ENCODE measurements around the gene TPCN2.

The TPCN2 gene

GRCh38 chr11:69078508-69078907 lies 29.8 kb downstream of the TPCN2 start:
- no peak for DNase-seq

GRCh38 chr11:69078930-69079605 lies 30.3 kb downstream of the TPCN2 start:
- no peak for DNase-seq

- no peak for DNase-seq
Observed at GRCh38 chr11:69079661-69080256, 31.0 kb downstream of the TPCN2 start.

- DNase-seq = no peak
Observed at GRCh38 chr11:69080257-69080995, 31.7 kb downstream of the TPCN2 start.

GRCh38 chr11:69081180-69081579 lies 32.4 kb downstream of the TPCN2 start:
- DNase-seq = no peak

- no peak for DNase-seq
Observed at GRCh38 chr11:69083531-69084247, 35.0 kb downstream of the TPCN2 start.

- no peak for DNase-seq
Observed at GRCh38 chr11:69084371-69084770, 35.6 kb downstream of the TPCN2 start.

- no peak for DNase-seq
Observed at GRCh38 chr11:69085490-69086095, 36.9 kb downstream of the TPCN2 start.

- DNase-seq = no peak
Observed at GRCh38 chr11:69086152-69087132, 37.7 kb downstream of the TPCN2 start.

GRCh38 chr11:69087133-69087524 lies 38.4 kb downstream of the TPCN2 start:
- DNase-seq = no peak

- no peak for DNase-seq
Observed at GRCh38 chr11:69087811-69088210, 39.1 kb downstream of the TPCN2 start.

GRCh38 chr11:69088676-69089146 lies 40.0 kb downstream of the TPCN2 start:
- no peak for DNase-seq

GRCh38 chr11:69089258-69089657 lies 40.5 kb downstream of the TPCN2 start:
- no peak for DNase-seq

- no peak for DNase-seq
Observed at GRCh38 chr11:69091638-69092165, 43.0 kb downstream of the TPCN2 start.

GRCh38 chr11:69092263-69092662 lies 43.5 kb downstream of the TPCN2 start:
- no peak for DNase-seq

GRCh38 chr11:69093106-69093505 lies 44.4 kb downstream of the TPCN2 start:
- no peak for DNase-seq

- DNase-seq = no peak
Observed at GRCh38 chr11:69094111-69094914, 45.6 kb downstream of the TPCN2 start.

- no peak for DNase-seq
Observed at GRCh38 chr11:69094915-69095290, 46.2 kb downstream of the TPCN2 start.

- DNase-seq = no peak
Observed at GRCh38 chr11:69095300-69095699, 46.6 kb downstream of the TPCN2 start.

- DNase-seq = no peak
Observed at GRCh38 chr11:69096473-69096872, 47.7 kb downstream of the TPCN2 start.

GRCh38 chr11:69097263-69097662 lies 48.5 kb downstream of the TPCN2 start:
- no peak for DNase-seq
